GM18498 (cell line): ENCODE data around the gene PPIL6.
A peak's percentile ranks its signal among the peaks of the same experiment; 100 is the strongest.

Source experiments
- ATAC-seq: cut with Tn5 transposase; IDR thresholded peaks from one replicate; pipeline ENCODE4 v1.9.1; 2021; ENCODE audit warnings: mild to moderate bottlenecking, moderate library complexity; ENCODE audit not compliant: unreplicated experiment

The PPIL6 gene

DNA sequence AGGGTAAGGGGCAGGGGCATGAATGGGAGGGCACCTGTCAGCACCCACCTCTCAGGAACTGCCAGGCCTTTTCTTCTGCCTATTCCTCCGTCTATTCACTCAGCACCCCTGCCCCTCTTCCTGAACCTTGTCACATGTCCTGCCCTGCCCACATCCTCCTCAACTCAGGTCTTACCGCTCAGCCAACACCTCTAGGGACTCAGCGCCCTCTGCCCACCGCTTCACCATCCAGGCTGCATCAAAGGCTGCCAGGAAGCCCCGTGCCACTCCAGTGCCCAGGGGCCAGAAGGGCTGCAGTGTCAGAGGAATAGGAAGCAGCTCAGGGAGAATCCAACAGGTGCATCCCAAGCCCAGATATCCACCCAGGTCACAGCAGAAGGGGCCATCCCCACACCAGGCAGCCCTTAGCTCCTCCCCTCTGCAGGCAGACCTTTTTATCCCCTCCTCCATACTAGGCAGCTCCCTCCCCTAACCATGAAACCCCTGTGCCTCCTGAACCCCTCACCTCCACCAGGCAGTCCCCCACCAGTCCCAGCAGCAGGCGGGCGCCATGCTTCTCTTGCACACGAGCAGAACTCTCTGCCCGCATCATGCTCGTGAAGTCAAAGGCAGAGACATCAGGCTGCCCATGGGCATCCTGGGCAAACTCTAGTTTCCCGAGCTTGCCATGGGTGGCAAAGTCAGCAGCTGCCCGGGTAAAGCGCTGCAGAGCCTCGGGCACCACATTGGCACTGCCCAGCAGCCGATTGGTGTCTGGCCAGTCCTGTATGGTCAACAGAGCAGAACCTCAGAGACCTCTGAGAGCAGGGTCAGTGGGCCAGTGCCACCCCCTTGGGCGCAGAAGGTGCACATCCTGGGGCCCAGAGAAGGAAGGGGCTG, 9.6 kb upstream of the PPIL6 start:
- ATAC-seq, result no peak

DNA sequence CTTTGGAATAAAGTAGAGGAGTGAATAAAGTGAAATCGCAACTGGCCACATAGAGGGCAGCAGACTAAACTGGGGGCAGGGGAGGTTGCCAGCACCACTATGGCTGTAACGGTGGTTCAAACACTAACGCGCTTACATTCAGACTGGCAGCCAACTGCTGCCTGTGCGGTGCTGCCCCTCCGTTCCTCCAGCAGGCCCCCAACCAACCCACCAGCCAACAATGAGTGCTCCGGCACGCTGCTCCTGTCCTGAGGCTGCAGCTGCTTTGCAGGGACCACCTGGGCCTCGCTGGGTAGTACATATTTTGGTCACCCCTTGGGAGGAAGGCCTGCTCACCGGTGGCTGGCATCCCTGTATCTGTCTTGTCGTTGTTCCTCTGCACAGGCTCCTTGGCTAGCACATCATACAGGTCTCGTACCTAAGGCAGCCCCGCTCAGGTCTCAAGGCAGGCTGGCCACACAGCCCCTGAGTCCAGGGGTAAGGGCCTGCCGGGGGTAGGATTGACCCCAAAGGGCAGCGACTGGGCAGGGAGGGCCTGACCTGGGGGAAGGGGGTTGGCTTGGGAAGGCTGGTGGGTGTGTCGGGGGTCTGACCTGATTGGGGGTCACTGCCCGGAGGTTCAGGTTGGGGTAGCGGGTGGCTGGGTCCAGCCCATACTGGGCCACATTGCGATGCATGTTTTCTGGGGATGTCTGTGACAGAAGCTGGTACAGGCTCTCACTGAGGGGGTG, 8.8 kb upstream of the PPIL6 start:
- no peak for ATAC-seq

DNA sequence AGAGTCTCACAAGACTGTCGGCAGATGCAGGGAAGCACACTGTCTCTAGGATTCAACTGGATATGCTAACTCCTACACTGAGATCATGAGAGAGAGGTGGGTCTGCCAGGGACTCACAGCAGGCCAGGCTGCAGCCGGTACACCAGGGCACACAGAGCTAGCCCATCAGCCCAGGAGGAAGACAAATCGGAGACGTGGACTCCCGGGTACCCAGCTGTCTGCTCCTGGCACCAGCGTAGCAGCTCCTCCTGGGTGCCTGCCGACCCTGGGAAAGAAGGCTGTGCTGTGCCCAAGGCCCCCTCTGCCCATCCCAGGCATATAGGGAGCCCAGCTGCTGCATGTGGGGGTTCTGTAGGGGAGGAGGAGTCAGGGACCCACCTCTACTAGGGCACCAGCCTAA, 8.2 kb upstream of the PPIL6 start:
- no peak for ATAC-seq

DNA sequence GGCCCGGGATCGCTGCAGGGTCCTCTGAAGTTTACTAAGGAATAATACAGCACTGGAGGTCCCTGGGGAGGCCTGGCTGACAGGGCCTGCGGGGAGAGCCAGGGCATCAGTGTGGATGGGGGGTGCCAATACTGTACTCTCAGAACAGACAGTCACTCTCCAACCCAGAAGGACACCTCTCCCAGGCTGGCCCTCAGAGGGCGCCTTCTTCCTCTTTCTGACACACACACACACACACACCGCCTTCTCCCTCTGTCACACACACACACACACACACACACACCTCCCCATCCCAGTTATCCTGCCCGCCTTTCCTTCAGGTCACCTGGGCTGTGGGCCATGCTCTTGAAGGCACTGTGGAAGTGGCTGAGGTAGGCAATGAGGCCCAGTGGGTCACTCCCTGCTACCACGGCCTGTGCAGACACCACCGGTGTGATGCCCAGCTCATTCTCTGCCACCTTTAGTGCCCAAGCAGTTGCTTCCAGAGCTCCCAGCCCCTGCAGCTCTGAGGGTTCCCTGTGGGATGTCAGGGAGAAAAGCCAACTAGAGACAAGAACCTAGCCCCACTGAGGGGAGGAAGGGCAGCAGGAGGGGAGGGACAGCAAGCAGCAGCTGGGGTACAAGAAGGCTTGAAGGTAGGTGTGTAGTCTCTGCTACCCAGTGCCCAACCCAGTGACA, 7.6 kb upstream of the PPIL6 start:
- no peak for ATAC-seq

DNA sequence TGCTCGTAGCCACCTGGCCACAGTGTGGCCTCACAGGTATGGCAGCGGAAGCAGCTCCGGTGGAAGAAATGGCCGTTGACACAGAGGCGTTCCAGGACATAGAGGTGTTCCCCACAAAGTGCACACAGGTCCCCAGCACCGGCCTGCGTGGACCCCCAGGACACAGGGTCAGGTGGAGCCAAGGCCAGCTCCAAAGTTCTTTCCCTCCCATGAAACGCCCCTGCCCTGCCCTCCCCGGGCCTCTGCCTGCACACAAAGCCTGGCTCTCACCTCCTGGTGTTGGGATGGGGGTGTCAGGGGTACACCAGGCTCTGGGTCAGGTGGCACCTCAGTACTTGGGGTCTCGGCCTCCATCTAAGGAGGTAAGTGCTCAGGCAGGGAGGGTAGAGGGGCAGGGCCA, 6.7 kb upstream of the PPIL6 start:
- no peak for ATAC-seq

DNA sequence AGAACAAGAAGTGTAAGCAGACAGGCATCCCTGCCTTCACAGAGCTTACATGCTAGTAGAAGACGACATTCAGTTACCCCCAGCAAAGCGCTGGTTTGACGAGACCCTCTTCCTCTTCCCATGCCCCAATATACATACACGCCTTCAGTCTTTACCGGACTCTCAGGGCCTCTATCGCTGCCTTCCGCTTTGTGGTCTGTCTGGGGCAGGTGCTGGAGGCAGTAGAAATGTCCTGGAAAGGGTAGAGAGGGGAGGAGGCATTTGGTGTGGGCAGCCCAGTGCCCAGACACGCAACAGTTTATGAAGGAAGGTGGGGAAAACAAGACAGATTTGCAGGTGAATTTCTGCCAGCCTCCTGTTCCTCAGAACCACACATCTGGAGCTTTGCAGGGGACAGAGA, 6.1 kb upstream of the PPIL6 start:
- no peak for ATAC-seq

DNA sequence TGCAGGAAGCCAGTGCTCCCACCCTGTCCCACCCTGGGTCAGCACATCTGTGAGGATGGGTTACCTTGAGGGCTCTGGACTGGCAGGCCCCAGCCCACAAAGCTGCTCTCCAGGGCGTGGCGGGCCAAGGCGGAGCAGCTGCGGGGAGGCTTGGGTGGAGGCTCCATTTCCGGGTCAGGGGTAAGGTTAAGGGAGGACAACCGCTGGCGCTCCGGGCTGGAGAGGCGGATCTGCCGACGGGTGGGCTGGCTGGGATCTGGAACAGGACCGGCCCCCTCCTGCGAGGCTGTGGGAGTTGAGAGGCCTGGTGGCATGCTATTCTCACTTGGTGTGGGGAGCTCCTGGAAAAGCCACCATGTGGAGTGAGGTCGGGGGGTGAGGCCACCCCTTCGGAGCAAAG, 5.6 kb upstream of the PPIL6 start:
- no peak for ATAC-seq

DNA sequence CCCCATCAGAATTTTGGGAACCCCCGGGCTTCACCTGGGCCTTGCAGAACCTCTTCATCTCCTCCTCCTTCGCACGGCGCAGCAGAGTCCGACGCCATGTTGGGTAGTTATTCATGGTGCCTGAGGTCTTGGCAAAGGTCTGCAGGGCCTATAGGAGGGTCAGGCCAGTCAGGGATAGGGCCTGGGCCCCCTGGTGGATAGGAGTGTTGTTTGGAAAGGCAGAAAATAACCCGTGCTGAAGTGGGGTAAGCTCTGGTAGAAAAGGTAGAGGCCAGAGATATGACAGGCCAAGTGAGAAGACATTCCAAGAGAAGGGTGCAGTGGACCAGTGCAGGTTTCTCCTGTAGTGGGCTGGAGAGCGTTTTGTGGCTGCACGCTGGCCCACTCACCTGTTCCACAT, 5.0 kb upstream of the PPIL6 start:
- ATAC-seq, result no peak

DNA sequence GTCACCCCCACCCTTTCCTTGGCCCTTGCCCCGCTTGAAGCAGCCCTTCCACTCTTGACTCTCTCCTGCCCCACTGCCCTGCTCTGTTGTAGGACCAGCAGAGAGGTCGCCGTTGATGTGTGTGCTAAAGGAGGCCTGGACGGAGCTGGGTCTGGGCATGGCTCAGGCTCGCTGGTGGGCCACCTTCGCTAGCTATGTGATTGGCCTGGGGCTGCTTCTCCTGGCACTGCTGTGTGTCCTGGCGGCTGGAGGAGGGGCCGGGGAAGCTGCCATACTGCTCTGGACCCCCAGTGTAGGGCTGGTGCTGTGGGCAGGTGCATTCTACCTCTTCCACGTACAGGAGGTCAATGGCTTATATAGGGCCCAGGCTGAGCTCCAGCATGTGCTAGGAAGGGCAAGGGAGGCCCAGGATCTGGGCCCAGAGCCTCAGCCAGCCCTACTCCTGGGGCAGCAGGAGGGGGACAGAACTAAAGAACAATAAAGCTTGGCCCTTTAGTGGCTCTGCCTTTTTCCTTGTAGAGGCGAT, 3.1 kb upstream of the PPIL6 start:
- no peak for ATAC-seq

DNA sequence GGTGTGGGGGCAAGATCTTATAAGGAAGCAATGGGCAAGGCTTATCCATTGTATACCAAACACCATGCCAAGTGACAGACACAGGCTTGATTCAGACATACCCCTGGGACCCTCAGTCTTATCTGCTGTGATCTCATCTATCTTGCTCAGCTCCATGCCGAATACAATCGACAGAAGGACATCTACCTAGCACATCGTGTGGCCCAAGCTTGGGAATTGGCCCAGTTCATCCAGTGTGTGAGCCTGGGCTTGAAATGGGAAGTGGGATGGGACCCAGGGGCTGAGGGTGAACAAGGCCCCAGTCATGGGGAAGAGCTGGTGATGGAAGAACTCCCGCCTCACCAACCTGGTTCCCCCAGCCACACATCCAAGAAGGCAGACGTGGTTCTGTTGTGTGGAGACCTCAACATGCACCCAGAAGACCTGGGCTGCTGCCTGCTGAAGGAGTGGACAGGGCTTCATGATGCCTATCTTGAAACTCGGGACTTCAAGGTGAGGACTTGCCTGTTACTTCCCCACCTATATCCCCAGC, 2.0 kb upstream of the PPIL6 start:
- no peak for ATAC-seq

DNA sequence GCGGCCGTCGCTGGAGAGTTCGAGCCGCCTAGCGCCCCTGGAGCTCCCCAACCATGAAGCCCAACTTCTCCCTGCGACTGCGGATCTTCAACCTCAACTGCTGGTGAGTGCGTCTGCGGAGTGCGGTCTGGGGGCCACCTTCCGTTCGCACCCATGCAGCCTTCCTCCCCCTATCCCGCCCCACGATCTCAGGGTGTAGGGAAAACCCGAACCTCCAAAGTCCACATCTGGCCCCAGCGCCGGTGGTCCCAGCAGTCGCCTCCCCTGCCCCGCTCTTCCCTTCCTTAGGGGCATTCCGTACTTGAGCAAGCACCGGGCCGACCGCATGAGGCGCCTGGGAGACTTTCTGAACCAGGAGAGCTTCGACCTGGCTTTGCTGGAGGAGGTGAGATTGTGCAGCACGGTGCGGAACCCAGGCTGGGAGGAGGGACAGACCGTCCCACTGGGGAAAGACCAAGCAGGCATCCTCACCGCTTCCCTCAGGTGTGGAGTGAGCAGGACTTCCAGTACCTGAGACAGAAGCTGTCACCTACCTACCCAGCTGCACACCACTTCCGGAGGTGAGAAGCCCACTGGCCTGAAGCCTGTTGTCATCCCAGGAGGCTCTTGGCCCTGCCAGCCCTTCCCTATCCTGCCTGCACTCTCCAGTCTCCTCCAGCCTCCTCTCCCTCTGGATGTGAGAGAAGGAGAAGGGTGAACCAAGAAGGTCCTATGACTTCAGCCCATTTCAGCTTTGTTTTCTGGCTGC, 815 bp upstream of the PPIL6 start:
- ATAC-seq, result peak; percentile 10

DNA sequence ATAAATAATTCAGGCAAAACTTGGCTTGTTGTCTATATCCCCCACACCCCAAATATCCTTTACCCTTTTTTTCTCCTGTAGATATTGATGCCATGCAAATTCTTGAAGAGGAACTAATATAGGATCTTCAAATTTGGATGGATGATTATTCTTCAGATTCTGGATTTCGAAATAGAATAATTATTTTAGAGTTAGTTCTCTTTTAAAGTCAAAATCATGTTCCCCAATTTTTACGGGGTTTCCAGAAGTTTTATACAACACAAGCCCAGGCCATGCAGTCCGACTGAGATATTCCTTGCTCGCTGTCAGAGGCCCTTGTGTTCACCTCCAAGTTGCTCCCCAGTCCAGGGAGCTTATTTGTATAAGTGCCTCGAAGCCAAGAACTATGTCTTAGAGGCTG, 4.4 kb downstream of the PPIL6 start:
- no peak for ATAC-seq

DNA sequence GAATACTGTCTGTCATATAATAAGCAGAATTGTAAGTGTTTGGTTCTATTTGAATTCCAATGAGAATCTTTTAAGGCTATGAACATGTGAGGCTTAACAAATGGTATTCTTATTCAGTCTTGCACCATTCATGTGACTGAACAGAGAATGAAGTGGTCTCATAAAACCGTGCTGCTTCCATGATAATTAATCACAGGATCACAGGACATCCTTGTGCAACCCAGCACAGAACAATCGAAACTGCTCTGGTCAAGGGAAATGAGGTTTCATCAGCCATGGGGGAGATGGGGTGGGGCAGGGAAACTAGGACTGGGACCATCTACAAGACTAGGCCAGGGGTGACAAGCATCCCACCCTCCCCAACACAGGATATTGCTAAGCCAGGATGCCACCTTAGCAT, 6.0 kb downstream of the PPIL6 start:
- ATAC-seq, result no peak

DNA sequence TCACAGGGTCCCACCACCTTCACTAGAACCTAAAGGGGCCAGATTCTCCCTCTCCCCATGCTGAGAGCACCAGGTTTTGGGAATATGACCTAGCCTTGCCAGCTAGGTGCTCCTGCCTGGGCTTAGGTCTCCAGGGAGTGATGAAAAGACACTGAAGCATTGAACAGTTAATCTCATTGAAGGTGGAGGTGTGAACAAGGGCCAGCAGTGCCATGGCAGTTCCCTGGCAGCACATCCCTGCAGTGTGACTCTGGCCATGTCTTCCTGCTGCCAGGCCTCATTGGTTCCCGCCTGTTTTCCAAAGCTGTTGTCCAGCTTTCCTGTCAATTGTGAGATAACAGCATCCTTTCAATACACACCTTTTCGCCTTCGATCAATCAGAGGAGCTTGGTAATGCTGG, 10.9 kb downstream of the PPIL6 start:
- no peak for ATAC-seq

DNA sequence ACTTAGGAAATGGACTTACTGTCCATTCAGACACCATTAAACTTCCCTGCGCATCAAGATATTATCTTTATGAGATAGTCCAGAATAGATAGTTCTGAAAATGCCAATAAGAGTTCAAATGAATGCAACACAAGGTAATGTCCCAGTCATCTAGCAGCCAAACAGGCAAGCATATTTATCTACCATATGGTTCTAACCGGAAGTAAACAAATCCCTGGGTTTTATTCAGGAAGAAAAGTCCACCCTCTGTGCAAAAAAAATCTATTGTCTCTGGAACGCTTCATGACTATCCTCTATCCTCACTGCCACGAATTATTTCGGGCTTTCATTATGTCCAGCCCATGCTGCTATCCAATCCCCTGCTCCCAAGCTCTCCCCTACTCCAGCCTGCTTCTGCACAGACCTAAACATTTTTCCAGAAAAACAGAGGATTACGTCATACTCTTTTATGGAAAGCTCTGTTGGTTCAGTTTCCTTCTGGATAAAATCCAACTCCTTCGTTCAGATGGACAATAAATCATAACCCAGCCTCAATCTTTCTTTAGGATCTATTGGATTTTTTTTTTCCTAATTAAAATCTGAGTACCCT, 11.4 kb downstream of the PPIL6 start:
- no peak for ATAC-seq

DNA sequence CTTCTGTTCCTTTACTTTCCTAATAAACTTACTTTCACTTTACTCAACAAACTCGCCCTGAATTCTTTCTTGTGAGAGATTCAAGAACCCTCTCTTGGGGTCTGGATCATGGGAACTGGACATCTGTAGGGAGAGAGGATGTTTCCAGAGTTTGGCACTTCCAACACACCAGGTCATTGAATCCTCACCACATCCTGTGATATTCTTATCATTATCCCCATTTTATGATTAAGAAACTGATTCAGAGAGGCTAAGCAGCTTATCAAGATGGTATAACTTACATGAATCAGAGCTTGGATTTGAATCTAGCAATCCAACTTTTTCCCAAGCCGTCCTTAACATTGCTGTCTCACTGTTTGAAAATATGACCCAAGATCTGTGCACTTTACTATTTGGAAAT, 15.5 kb downstream of the PPIL6 start:
- no peak for ATAC-seq

DNA sequence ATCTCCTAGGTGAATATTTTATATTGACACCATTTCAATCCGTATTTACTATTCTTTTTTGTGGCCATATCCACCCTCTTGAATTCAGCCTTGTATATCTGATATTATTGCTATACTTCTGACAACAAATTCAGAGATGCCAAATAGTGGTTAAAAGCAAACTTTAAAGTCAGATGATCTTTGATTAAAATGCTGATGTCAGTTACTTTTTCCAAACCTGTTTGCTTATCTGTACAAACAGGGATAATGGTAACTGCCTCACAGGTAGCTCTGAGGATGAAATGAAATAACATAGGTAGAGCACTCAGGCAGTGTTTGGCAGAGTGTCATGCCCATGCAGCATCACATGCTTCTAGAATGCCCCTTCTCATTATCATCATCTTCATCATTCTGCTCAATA, 19.2 kb downstream of the PPIL6 start:
- no peak for ATAC-seq

DNA sequence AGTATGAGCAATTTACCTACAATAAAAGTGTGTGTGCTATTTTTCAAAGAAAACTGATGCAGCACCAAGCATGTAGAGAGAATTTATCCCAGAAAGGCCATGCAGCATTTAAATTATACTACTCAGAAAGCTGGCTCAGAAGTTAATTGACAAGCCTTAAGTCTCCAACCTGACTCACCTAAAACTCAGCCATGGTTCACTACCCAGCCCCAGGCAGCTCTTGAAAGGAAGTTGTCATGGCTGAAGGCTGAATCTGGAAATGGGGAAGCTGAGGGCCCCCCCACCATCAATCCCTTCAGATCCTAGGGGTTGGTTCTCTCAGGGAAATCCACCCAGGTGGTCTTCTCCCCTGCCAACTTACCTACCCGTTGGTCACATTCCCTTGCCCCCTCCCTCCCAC, 19.7 kb downstream of the PPIL6 start:
- no peak for ATAC-seq

DNA sequence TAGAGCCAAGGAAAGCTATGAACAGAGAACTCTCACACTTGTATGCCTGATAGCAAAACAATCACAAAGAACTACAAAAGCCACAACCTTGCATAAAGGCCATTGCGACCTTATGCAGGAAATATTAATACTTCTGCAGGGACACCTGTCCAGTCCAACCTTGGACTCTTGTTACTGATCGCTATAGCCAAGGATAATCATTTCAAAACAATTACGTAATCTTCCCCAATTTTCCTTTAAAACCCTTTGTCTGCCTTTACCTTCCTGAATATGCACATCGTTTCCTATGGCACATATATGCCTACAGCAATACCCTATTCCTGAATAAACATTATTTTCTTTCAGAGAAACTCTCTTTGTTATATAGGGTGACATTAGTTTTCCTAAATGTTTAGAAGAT, 22.8 kb downstream of the PPIL6 start:
- ATAC-seq, result no peak

DNA sequence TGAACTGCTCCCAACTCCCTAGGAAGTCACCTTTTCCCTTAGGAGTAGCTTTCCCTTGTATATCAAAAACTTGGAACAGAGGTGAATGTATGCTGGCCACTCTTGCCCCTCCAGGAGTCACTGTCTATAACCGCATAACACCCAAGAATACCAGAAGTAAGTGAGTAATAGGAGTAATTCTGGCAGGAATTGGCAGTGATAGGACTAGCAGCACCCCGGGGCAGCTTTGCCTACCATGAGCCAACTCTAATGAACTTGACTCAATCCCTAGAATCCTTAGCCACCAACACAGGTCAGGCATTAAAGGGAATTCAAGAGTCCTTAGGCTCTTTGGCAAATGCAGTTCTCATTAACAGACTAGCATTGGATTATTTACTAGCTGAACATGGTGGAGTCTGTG, 29.4 kb downstream of the PPIL6 start:
- no peak for ATAC-seq
